ENCODE data around the gene EGFL6.

DNA sequence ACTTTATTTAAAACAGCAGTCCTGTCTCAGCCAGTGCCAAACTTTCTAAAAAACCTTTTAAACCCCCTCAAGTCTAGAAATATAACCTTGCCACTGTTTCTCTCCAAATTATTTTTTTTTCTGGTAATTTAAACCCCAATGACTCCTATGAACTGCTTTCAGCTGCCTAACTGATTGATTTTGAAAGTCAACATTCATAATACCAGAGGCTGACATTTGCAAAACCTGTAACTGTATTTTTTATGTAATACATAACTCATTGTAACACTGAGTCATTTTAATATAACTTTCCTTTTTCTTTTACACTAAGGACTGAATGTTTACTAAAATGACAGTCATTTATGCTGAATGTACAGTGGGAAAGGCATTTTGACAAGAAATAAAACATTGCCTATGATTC, 19.1 kb upstream of the EGFL6 start:
- TF ChIP-seq EZH2phosphoT487 (IDR thresholded peaks at IDR 0.05; ENCODE audit: borderline replicate concordance, low read depth): no peak
- TF ChIP-seq, protein P1, sequence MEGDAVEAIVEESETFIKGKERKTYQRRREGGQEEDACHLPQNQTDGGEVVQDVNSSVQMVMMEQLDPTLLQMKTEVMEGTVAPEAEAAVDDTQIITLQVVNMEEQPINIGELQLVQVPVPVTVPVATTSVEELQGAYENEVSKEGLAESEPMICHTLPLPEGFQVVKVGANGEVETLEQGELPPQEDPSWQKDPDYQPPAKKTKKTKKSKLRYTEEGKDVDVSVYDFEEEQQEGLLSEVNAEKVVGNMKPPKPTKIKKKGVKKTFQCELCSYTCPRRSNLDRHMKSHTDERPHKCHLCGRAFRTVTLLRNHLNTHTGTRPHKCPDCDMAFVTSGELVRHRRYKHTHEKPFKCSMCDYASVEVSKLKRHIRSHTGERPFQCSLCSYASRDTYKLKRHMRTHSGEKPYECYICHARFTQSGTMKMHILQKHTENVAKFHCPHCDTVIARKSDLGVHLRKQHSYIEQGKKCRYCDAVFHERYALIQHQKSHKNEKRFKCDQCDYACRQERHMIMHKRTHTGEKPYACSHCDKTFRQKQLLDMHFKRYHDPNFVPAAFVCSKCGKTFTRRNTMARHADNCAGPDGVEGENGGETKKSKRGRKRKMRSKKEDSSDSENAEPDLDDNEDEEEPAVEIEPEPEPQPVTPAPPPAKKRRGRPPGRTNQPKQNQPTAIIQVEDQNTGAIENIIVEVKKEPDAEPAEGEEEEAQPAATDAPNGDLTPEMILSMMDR (IDR thresholded peaks at IDR 0.05): no peak
- no peak for TF ChIP-seq SIN3A (IDR thresholded peaks at IDR 0.05; ENCODE audit: borderline replicate concordance, low read depth, low read length)

All from SK-N-SH (cell line).